ENCODE data around the gene RIMOC1. TPM values are rescaled to one million over a fixed set of nuclear protein-coding genes. Genes with fewer than 3 reads are reported as not detected.

The RIMOC1 gene
- total and polyA plus RNA-seq, 2 donors from 2014 or later, result 6.5 to 28.9 TPM

DNA sequence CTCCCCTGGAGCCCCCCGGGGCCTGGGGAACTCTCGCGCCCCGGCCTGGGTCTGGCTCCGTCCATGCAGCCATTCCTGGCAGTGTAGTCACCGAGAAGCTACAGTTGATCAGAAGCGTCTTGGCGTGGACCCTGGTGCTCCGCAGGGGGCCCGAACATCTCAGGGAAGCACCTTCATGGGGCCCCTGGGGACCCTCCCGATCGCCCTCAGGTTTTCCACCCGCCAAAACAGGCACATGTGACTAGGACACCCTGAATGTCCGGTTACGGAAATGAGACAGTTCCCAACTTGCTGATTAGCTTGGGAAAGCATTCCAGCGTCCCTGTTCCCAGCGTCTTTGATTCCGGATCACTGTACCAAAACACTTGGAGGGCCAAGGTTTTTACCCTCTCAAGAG lies 21.4 kb downstream of the RIMOC1 start:
- peaks cover 0 to 8% (median 0%) of the 10 kb centered on the region in 3 donors for H3K4me1 ChIP-seq (ENCODE audit: control insufficient read depth in 2 of 3, insufficient read depth in 2 of 3, low read depth in 1 of 3, low read length in 3 of 3)
- H3K36me3 ChIP-seq (ENCODE audit: control insufficient read depth in 2 of 3, insufficient read depth in 3 of 3, low read length in 3 of 3), result peaks cover 0 to 2% (median 0%) of the 10 kb centered on the region in 3 donors
- H3K27me3 ChIP-seq (ENCODE audit: control insufficient read depth, insufficient read depth, low read length), result no peaks in the 10 kb centered on the region
- peak overlapping the region; percentile 86 to 94 for H3K27ac ChIP-seq (ENCODE audit: low read depth in 2 of 2, low read length in 2 of 2)
- FAIRE-seq (no peak), DNase-seq (peak; percentile 53 to 79 (median 67))
- no peak for TF ChIP-seq CTCF (IDR thresholded peaks at IDR 0.05; ENCODE audit: borderline replicate concordance, extremely low read depth, insufficient read depth)
- intact Hi-C loops (cut with DNase I), result no loop called here
- H3K4me3 ChIP-seq (ENCODE audit: low read length in 3 of 3), result peak overlapping the region; percentile 47 to 83 (median 63)
- H3K9ac ChIP-seq (ENCODE audit: low read length in 3 of 3), result peak overlapping the region; percentile 21 to 83 (median 81)
- no peaks in the 10 kb centered on the region for H3K9me3 ChIP-seq (ENCODE audit: control insufficient read depth in 2 of 3, insufficient read depth in 1 of 3, low read length in 3 of 3)

- no peak for DNase-seq
- no peak for FAIRE-seq
- intact Hi-C loops (cut with DNase I), result no loop called here
- no peak for TF ChIP-seq CTCF (IDR thresholded peaks at IDR 0.05; ENCODE audit: borderline replicate concordance, extremely low read depth, insufficient read depth)
- H3K27me3 ChIP-seq (ENCODE audit: control insufficient read depth, insufficient read depth, low read length), result no peaks in the 10 kb centered on the region
- peaks cover 0 to 2% (median 0%) of the 10 kb centered on the region in 3 donors for H3K36me3 ChIP-seq (ENCODE audit: control insufficient read depth in 2 of 3, insufficient read depth in 3 of 3, low read length in 3 of 3)
- H3K4me3 ChIP-seq (ENCODE audit: low read length in 3 of 3), result no peak overlapping the region
- no peaks in the 10 kb centered on the region for H3K9me3 ChIP-seq (ENCODE audit: control insufficient read depth in 2 of 3, insufficient read depth in 1 of 3, low read length in 3 of 3)
- no peak overlapping the region for H3K9ac ChIP-seq (ENCODE audit: low read length in 3 of 3)
- peaks cover 0 to 8% (median 0%) of the 10 kb centered on the region in 3 donors for H3K4me1 ChIP-seq (ENCODE audit: control insufficient read depth in 2 of 3, insufficient read depth in 2 of 3, low read depth in 1 of 3, low read length in 3 of 3)
- H3K27ac ChIP-seq (ENCODE audit: low read depth in 2 of 2, low read length in 2 of 2), result no peak overlapping the region
Observed at GRCh38 chr5:41927604-41928003, 23.5 kb downstream of the RIMOC1 start.

- no peak for DNase-seq
- no peak for FAIRE-seq
- TF ChIP-seq CTCF (IDR thresholded peaks at IDR 0.05; ENCODE audit: borderline replicate concordance, extremely low read depth, insufficient read depth), result no peak
- Histone ChIP-seq H3K4me1 (ENCODE audit: control insufficient read depth in 2 of 3, insufficient read depth in 2 of 3, low read depth in 1 of 3, low read length in 3 of 3) (peaks cover 0 to 8% (median 0%) of the 10 kb centered on the region in 3 donors), H3K4me3 (ENCODE audit: low read length in 3 of 3) (no peak overlapping the region), H3K9me3 (ENCODE audit: control insufficient read depth in 2 of 3, insufficient read depth in 1 of 3, low read length in 3 of 3) (no peaks in the 10 kb centered on the region), H3K36me3 (ENCODE audit: control insufficient read depth in 2 of 3, insufficient read depth in 3 of 3, low read length in 3 of 3) (peaks cover 1 to 6% (median 1%) of the 10 kb centered on the region in 3 donors), H3K9ac (ENCODE audit: low read length in 3 of 3) (no peak overlapping the region), H3K27ac (ENCODE audit: low read depth in 2 of 2, low read length in 2 of 2) (no peak overlapping the region), H3K27me3 (ENCODE audit: control insufficient read depth, insufficient read depth, low read length) (no peaks in the 10 kb centered on the region)
- intact Hi-C loops (cut with DNase I), result no loop called here
Observed at GRCh38 chr5:41929035-41929434, 24.9 kb downstream of the RIMOC1 start.

- no peaks in the 10 kb centered on the region for H3K4me1 ChIP-seq (ENCODE audit: control insufficient read depth in 2 of 3, insufficient read depth in 2 of 3, low read depth in 1 of 3, low read length in 3 of 3)
- H3K9me3 ChIP-seq (ENCODE audit: control insufficient read depth in 2 of 3, insufficient read depth in 1 of 3, low read length in 3 of 3), result no peaks in the 10 kb centered on the region
- no peak overlapping the region for H3K27ac ChIP-seq (ENCODE audit: low read depth in 2 of 2, low read length in 2 of 2)
- H3K36me3 ChIP-seq (ENCODE audit: control insufficient read depth in 2 of 3, insufficient read depth in 3 of 3, low read length in 3 of 3), result peaks cover 2 to 18% (median 7%) of the 10 kb centered on the region in 3 donors
- intact Hi-C loops (cut with DNase I), result no loop called here
- TF ChIP-seq CTCF (IDR thresholded peaks at IDR 0.05; ENCODE audit: borderline replicate concordance, extremely low read depth, insufficient read depth), result no peak
- no peaks in the 10 kb centered on the region for H3K27me3 ChIP-seq (ENCODE audit: control insufficient read depth, insufficient read depth, low read length)
- no peak overlapping the region for H3K9ac ChIP-seq (ENCODE audit: low read length in 3 of 3)
- FAIRE-seq, result no peak
- H3K4me3 ChIP-seq (ENCODE audit: low read length in 3 of 3), result no peak overlapping the region
- no peak for DNase-seq
Observed at GRCh38 chr5:41932770-41933169, 28.6 kb downstream of the RIMOC1 start.

All from kidney (tissue), 14 donors.